Gastroesophageal sphincter (tissue), 4 donors: Measurements from ENCODE around the gene HOXC10. TPM values are rescaled to one million over a fixed set of nuclear protein-coding genes. Genes with fewer than 3 reads are reported as not detected.

Source experiments
- ATAC-seq: fragments of 150-250 bp; one replicate; pipeline ENCODE4 v1.9.1; 2016; ENCODE audit warnings: mild to moderate bottlenecking, moderate library complexity
- H3K27ac ChIP-seq, 4 donors: fragments of 200-600 bp; sonication (generic) in 3 of 4; 1 replicate in 3 of 4; 2 replicates in 1 of 4; pipeline ENCODE4 v1.5.1; 2016 to 2019
- H3K27me3 ChIP-seq: fragments of 200-600 bp; sonication (generic); one replicate; pipeline ENCODE4 v1.5.1; 2019
- H3K36me3 ChIP-seq, 2 donors: fragments of 200-600 bp; sonication (generic); one replicate each; pipeline ENCODE4 v1.5.1; 2019; ENCODE audit warnings: control low read depth in 1 of 2
- H3K4me1 ChIP-seq, 3 donors: fragments of 200-600 bp; sonication (generic); 1 replicate in 2 of 3; 2 replicates in 1 of 3; pipeline ENCODE4 v1.5.1; 2016 to 2019; ENCODE audit warnings: control low read depth in 2 of 3
- H3K4me3 ChIP-seq, 2 donors: fragments of 200-600 bp; sonication (generic); one replicate each; pipeline ENCODE4 v1.5.1; 2019; ENCODE audit warnings: mild to moderate bottlenecking in 1 of 2, moderate library complexity in 1 of 2
- H3K9me3 ChIP-seq, 3 donors: fragments of 200-600 bp; sonication (generic); one replicate each; pipeline ENCODE4 v1.5.1; 2017 to 2019; ENCODE audit warnings: control low read depth in 2 of 3
- EP300 ChIP-seq: sonication (generic); formaldehyde crosslinking; IDR thresholded peaks from one replicate; pipeline ENCODE4 v1.6.1; 2017; ENCODE audit warnings: antibody characterized with exemption, mild to moderate bottlenecking
- POLR2A ChIP-seq, 2 donors: fragments of 450-650 bp; IDR thresholded peaks; one replicate each; pipeline ENCODE4 v1.6.1; 2017; ENCODE audit warnings: antibody characterized with exemption in 2 of 2, mild to moderate bottlenecking in 2 of 2, moderate library complexity in 1 of 2
- POLR2AphosphoS5 ChIP-seq: sonication (generic); formaldehyde crosslinking; IDR thresholded peaks from one replicate; pipeline ENCODE4 v1.6.1; 2017; ENCODE audit warnings: antibody characterized with exemption
- WGBS, 2 donors: methylation state at CpG; one replicate each; pipeline ENCODE4 v1.1.5; 2018; ENCODE audit warnings: low coverage in 1 of 2; 5-methylcytosine and 5-hydroxymethylcytosine counted together
- total RNA-seq, 4 donors: library from RNA; depleted of rRNA; stranded (reverse); fragments of >200 nt; gene quantifications; one replicate each; pipeline ENCODE4 v1.1.0, GENCODE V29; 2016
- TF ChIP-seq, protein P1 (sequence below), 4 experiments: fragments of 200-600 bp in 2 of 4; fragments of 450-650 bp in 2 of 4; sonication (generic) in 1 of 4; IDR thresholded peaks; one replicate each; pipeline ENCODE4 v1.5.1; 2017 to 2019; ENCODE audit warnings: antibody characterized with exemption in 4 of 4, mild to moderate bottlenecking in 2 of 4, moderate library complexity in 2 of 4

The HOXC10 gene
- total RNA-seq, 4 donors from 2014 or later, result not detected

DNA sequence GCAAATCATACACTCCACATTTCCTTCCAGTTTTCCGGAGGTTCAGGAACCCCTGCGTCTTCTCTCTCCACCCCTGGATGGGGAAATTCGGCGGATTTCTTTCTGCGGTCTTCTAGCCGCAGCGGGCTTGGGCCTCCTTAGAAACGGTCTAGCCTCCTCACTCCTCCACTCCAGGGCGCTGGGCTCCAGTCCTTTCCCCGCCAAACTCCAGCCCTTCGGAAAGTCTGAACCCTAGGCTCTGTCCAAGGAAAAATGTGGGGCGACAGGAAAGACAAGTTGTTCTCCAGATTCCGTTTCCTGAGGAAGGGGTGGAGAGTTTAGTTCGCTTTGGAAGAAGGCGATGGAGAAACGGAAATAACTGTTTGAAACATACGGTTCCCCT lies 1.4 kb upstream of the HOXC10 start:
- TF ChIP-seq EP300 (no peak), POLR2A (IDR thresholded peaks at IDR 0.05) (no peak), POLR2AphosphoS5 (no peak)
- TF ChIP-seq, protein P1, sequence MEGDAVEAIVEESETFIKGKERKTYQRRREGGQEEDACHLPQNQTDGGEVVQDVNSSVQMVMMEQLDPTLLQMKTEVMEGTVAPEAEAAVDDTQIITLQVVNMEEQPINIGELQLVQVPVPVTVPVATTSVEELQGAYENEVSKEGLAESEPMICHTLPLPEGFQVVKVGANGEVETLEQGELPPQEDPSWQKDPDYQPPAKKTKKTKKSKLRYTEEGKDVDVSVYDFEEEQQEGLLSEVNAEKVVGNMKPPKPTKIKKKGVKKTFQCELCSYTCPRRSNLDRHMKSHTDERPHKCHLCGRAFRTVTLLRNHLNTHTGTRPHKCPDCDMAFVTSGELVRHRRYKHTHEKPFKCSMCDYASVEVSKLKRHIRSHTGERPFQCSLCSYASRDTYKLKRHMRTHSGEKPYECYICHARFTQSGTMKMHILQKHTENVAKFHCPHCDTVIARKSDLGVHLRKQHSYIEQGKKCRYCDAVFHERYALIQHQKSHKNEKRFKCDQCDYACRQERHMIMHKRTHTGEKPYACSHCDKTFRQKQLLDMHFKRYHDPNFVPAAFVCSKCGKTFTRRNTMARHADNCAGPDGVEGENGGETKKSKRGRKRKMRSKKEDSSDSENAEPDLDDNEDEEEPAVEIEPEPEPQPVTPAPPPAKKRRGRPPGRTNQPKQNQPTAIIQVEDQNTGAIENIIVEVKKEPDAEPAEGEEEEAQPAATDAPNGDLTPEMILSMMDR (IDR thresholded peaks at IDR 0.05), result no peak
- H3K36me3 ChIP-seq, result no peaks in the 10 kb centered on the region
- peaks cover 100% of the 10 kb centered on the region for H3K27me3 ChIP-seq
- ATAC-seq, result no peak
- WGBS, 2 donors, result 5% methylated on average over 12 to 17 of the region's 17 CpGs
- H3K27ac ChIP-seq, result no peak overlapping the region
- H3K9me3 ChIP-seq, result no peaks in the 10 kb centered on the region
- no peak overlapping the region for H3K4me3 ChIP-seq
- peaks cover 0 to 27% (median 16%) of the 10 kb centered on the region in 3 donors for H3K4me1 ChIP-seq

DNA sequence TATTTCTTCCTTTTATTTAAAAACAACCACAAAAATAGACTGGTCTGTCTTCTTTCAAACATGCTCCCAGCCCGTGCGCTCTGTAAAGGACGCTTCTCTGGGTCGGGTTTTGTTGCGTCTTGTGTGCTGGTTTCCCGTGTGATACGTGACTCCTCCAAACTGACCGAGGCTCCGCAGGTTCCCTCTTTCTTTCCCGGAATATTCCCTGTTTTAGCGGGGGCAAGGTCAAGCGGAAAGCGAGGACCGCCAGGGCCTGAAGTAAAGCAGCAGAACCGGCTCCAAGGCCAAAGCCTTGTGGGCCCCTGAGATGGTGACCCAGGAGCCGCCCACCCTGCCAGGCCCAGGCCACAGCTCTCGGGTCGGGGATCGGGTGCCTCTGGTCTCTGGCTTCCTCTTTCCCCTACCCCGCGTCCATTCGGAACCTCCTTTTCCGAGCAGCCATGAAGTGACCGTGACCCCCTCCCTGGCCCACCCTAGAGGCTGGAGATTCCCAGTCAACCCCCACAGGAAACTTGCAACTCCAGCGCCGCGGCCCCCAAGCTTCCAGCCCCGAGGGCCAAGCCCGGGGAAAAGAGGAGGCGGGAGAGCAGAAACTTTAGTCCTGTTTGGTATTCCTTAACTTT lies 885 bp upstream of the HOXC10 start:
- Histone ChIP-seq H3K9me3 (no peaks in the 10 kb centered on the region), H3K36me3 (no peaks in the 10 kb centered on the region), H3K27ac (no peak overlapping the region), H3K4me3 (no peak overlapping the region), H3K4me1 (peaks cover 0 to 30% (median 16%) of the 10 kb centered on the region in 3 donors), H3K27me3 (peaks cover 100% of the 10 kb centered on the region)
- 5 to 7% methylated on average over 15 to 16 of the region's 30 CpGs for WGBS, 2 donors
- ATAC-seq, result no peak
- no peak for TF ChIP-seq EP300
- no peak for TF ChIP-seq POLR2A (IDR thresholded peaks at IDR 0.05)
- TF ChIP-seq, protein P1 (IDR thresholded peaks at IDR 0.05), result no peak
- TF ChIP-seq POLR2AphosphoS5, result no peak

DNA sequence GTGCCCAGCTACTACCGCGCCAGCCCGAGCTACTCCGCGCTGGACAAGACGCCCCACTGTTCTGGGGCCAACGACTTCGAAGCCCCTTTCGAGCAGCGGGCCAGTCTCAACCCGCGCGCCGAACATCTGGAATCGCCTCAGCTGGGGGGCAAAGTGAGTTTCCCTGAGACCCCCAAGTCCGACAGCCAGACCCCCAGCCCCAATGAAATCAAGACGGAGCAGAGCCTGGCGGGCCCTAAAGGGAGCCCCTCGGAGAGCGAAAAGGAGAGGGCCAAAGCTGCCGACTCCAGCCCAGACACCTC lies 697 bp downstream of the HOXC10 start:
- TF ChIP-seq POLR2A (IDR thresholded peaks at IDR 0.05), result no peak
- TF ChIP-seq POLR2AphosphoS5, result no peak
- no peak for TF ChIP-seq EP300
- TF ChIP-seq, protein P1 (IDR thresholded peaks at IDR 0.05), result no peak
- peak overlapping the region in 1 of 2 donors; percentile 10 for H3K4me3 ChIP-seq
- no peak for ATAC-seq
- no peaks in the 10 kb centered on the region for H3K36me3 ChIP-seq
- peaks cover 100% of the 10 kb centered on the region for H3K27me3 ChIP-seq
- no peak overlapping the region for H3K27ac ChIP-seq
- WGBS, 2 donors, result no CpG with 5 or more reads among the region's 21 CpGs
- no peaks in the 10 kb centered on the region for H3K9me3 ChIP-seq
- H3K4me1 ChIP-seq, result peaks cover 0 to 36% (median 16%) of the 10 kb centered on the region in 3 donors

DNA sequence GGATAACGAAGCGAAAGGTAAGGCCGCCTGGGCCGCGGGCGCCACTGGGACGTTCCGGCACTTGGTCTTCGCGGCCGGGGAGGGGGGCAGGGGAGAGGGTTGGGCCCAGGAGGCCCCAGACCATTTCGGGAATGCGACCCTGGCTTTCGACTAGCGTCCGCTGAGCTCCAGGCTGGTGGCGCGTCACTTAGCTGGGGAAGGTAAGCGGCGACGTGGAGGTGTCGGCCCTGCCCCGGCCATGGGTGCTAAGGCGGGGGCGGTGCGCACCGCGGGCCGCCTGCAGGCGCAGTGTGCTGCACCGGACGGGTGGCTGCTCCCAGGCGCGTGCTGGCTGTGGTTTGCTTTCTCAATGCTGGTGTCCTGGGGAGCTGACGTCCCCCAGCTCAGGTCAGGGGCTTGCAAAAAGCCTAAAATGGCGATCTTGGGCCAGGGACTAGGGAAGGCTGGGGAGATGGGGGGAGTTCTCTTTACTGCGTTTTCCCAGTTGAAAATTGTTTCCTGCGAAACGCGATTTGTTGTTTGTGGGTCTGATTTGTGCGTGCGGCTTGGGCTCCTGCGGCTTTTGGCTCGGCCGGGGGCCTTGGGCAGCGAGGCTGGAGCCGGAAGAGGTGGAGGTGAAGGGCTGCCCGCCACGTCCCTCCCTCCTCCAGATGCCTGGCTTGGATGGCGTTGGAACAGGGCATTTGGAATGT lies 1.2 kb downstream of the HOXC10 start:
- 6% methylated on average over 18 of the region's 50 CpGs; no CpG with 5 or more reads in 1 of the 2 donors for WGBS, 2 donors
- H3K36me3 ChIP-seq, result no peaks in the 10 kb centered on the region
- no peaks in the 10 kb centered on the region for H3K9me3 ChIP-seq
- H3K27ac ChIP-seq, result no peak overlapping the region
- H3K4me1 ChIP-seq, result peaks cover 0 to 36% (median 16%) of the 10 kb centered on the region in 3 donors
- H3K27me3 ChIP-seq, result peaks cover 100% of the 10 kb centered on the region
- peak overlapping the region in 1 of 2 donors; percentile 10 for H3K4me3 ChIP-seq
- no peak for ATAC-seq
- no peak for TF ChIP-seq EP300

DNA sequence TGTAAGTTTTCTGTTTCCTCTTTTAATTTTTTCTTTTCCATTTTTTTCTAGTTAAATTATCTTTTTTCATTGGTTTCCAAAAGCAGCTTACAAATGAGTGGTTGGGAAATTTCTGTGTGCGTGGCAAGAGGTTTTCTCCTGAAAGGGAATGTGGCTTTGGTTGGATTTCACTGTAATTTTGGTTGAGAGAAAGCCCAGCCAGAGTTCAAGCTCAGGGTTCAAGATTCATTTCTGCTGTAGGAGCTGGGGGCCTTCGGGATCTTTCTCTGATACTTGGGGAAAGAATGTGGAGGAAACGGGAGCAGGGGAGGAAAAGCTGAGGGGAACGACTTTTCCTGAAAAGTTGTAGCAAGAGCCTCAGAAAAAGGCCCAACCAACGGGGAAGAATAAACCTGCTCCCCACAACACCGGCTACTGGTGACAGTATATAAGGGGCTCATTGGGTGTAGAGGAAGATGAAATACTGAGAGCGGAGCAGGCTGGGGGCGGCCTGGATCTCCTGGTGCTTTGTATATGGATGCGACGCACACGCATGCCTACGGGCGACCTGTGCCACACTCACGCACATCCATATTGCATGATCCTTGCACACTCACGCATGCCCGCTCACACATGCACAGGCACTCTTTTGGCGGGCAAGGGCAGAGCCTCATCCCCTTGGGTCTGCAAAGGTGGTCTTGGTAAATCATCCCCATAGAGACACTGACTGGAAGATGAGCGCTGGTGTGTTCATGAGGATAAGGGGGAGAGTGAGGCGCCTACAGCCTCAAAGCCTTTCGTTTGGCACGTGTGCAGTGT lies 1.9 kb downstream of the HOXC10 start:
- Histone ChIP-seq H3K4me3 (no peak overlapping the region), H3K4me1 (peaks cover 0 to 36% (median 16%) of the 10 kb centered on the region in 3 donors), H3K9me3 (no peaks in the 10 kb centered on the region), H3K36me3 (no peaks in the 10 kb centered on the region), H3K27ac (no peak overlapping the region), H3K27me3 (peaks cover 100% of the 10 kb centered on the region)
- TF ChIP-seq EP300, result no peak
- TF ChIP-seq POLR2AphosphoS5, result no peak
- TF ChIP-seq, protein P1 (IDR thresholded peaks at IDR 0.05), result no peak
- TF ChIP-seq POLR2A (IDR thresholded peaks at IDR 0.05), result no peak
- 11 to 15% methylated on average over 6 to 19 of the region's 21 CpGs for WGBS, 2 donors
- ATAC-seq, result no peak
